Right lung (tissue), 10 donors: Measurements from ENCODE around the gene KMT5B. TPM values are rescaled to one million over a fixed set of nuclear protein-coding genes. Genes with fewer than 3 reads are reported as not detected.
"Not testable (repeated sequence)": the region's sequence is repeated elsewhere in the genome, so short reads cannot be mapped to it uniquely, and the experiment has no call there.

ENCODE experiments used
- DNase-seq, 2 donors: peaks; one replicate each; pipeline ENCODE4 v3.0.0-alpha.2; 2013
- long read RNA-seq, 8 donors: transcript quantifications; one replicate each; lab custom pipeline, GENCODE V29; 2026
- polyA plus RNA-seq, 5 donors: library from polyadenylated mRNA; unstranded; fragments of 120-200 nt; gene quantifications; one replicate each; pipeline versions ENCODE4 v1.2.1 to v1.2.3, GENCODE V29; 2013; ENCODE audit warnings: inconsistent platforms in 1 of 5, low replicate concordance in 1 of 5; ENCODE audit not compliant: insufficient read length in 5 of 5, insufficient read depth in 1 of 5

Gene KMT5B
- 10 to 100 TPM; 61.0 to 94.6 (median 90.7) TPM for polyA plus RNA-seq
- long read RNA-seq, donor 1, partial matches to known transcripts: 13 of 21 reads
- long read RNA-seq, donor 1, other reads (novel, unspliced or antisense): 5 of 21 reads
- long read RNA-seq, donor 2: 0 reads
- long read RNA-seq, donor 3, partial matches to known transcripts: 0 of 6 reads
- long read RNA-seq, donor 3, other reads (novel, unspliced or antisense): 5 of 6 reads
- long read RNA-seq, donor 4, partial matches to known transcripts: 0 of 3 reads
- long read RNA-seq, donor 4, other reads (novel, unspliced or antisense): 0 of 3 reads
- long read RNA-seq, donor 5, partial matches to known transcripts: 17 of 25 reads
- long read RNA-seq, donor 5, other reads (novel, unspliced or antisense): 7 of 25 reads
- long read RNA-seq, donor 6, partial matches to known transcripts: 0 of 2 reads
- long read RNA-seq, donor 6, other reads (novel, unspliced or antisense): 0 of 2 reads
- long read RNA-seq, donor 7, partial matches to known transcripts: 6 of 16 reads
- long read RNA-seq, donor 7, other reads (novel, unspliced or antisense): 8 of 16 reads
- long read RNA-seq, donor 8: 0 reads

- DNase-seq: peak in 1 of 2 donors; percentile 75
Measured at GRCh38 chr11:68213135-68213515, at the start of gene KMT5B. Gene KMT5B (minus strand): TSS chr11:68213296. CDS start chr11:68190076, 23,220 bp downstream.

- DNase-seq: no peak
Measured at GRCh38 chr11:68262544-68262827, 49.4 kb upstream of the KMT5B start.

GRCh38 chr11:68261749-68262543 is 48.9 kb upstream of the KMT5B start:
- DNase-seq: no peak

- DNase-seq: no peak
Measured at GRCh38 chr11:68261006-68261405, 47.9 kb upstream of the KMT5B start.

- DNase-seq: no peak
Measured at GRCh38 chr11:68260484-68260883, 47.4 kb upstream of the KMT5B start.

- no peak for DNase-seq
Measured at GRCh38 chr11:68259122-68259959, 46.2 kb upstream of the KMT5B start.

- no peak for DNase-seq
Measured at GRCh38 chr11:68258363-68258765, 45.3 kb upstream of the KMT5B start.

- peak; percentile 78 to 88 for DNase-seq
Measured at GRCh38 chr11:68257477-68258362, 44.6 kb upstream of the KMT5B start.

- no peak for DNase-seq
Measured at GRCh38 chr11:68256331-68256741, 43.2 kb upstream of the KMT5B start.

GRCh38 chr11:68255526-68255925 is 42.4 kb upstream of the KMT5B start:
- no peak for DNase-seq

- DNase-seq: no peak
Measured at GRCh38 chr11:68254421-68254820, 41.3 kb upstream of the KMT5B start.

GRCh38 chr11:68251765-68252164 is 38.7 kb upstream of the KMT5B start:
- DNase-seq: no peak

GRCh38 chr11:68244912-68245311 is 31.8 kb upstream of the KMT5B start:
- not testable (repeated sequence) for DNase-seq

GRCh38 chr11:68243847-68244246 is 30.8 kb upstream of the KMT5B start:
- DNase-seq: not testable (repeated sequence)

GRCh38 chr11:68242616-68243015 is 29.5 kb upstream of the KMT5B start:
- no peak for DNase-seq

- no peak for DNase-seq
Measured at GRCh38 chr11:68231621-68232020, 18.5 kb upstream of the KMT5B start.

- no peak for DNase-seq
Measured at GRCh38 chr11:68229601-68230000, 16.5 kb upstream of the KMT5B start.

GRCh38 chr11:68226421-68226820 is 13.3 kb upstream of the KMT5B start:
- DNase-seq: no peak

- DNase-seq: no peak
Measured at GRCh38 chr11:68224606-68225005, 11.5 kb upstream of the KMT5B start.

- no peak for DNase-seq
Measured at GRCh38 chr11:68223275-68223674, 10.2 kb upstream of the KMT5B start.

- no peak for DNase-seq
Measured at GRCh38 chr11:68221406-68221805, 8.3 kb upstream of the KMT5B start.
